Measurements from ENCODE around the gene MVK.

Gene MVK

DNA sequence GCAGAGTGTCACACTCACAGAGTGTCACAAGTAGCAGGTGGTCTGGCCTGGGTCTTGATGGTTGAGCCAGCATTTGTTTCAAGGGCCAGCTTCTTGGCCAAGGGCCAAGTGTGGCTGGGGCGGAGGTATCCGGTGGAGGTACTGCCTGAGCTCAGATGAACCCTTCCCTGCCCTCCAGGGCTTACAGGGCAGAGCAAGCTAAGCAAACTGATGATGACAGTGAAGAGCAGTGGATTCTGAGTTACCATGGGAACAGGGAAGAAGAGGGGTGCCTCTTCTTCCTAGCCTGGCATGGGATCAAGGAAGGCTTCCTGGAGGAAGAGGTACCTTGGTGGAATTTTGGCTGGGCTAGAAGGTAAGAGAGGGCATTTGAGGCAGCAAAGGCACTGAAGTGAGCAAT is 35.7 kb downstream of the MVK start:
- H3K9me3 Mint-ChIP-seq: no peaks in the 10 kb centered on the region
- H3K4me3 Mint-ChIP-seq: no peak overlapping the region
- H3K27me3 Mint-ChIP-seq (ENCODE audit: low read depth): peaks cover 40% of the 10 kb centered on the region
- no peak overlapping the region for H3K27ac Mint-ChIP-seq
- no peaks in the 10 kb centered on the region for H3K36me3 Mint-ChIP-seq (ENCODE audit: low read depth)
- H3K4me1 Mint-ChIP-seq (ENCODE audit: low read depth): no peaks in the 10 kb centered on the region

GRCh38 chr12:109610523-109610922 is 36.9 kb downstream of the MVK start:
- no peaks in the 10 kb centered on the region for H3K9me3 Mint-ChIP-seq
- no peak overlapping the region for H3K27ac Mint-ChIP-seq
- H3K4me3 Mint-ChIP-seq: no peak overlapping the region
- no peaks in the 10 kb centered on the region for H3K36me3 Mint-ChIP-seq (ENCODE audit: low read depth)
- H3K27me3 Mint-ChIP-seq (ENCODE audit: low read depth): peaks cover 37% of the 10 kb centered on the region
- no peaks in the 10 kb centered on the region for H3K4me1 Mint-ChIP-seq (ENCODE audit: low read depth)

DNA sequence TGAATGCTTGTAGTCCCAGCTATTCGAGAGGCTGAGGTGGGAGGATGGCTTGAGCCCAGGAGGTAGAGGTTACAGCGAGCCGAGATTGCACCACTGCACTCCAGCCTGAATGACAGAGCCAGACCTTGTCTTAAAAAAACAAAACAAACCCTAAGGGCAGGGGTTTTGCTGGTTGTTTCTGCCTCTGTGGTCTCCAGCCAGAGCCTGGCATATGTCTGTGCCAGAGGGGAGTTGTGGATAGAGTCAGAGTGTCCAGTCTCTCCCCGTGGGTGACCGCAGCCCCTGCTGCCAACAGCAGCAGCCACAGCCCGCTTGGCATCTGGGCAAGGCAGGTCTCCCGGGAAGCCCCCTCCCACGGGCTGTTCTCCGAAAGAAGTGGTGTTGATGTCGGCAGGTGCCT is 37.6 kb downstream of the MVK start:
- no peak overlapping the region for H3K4me3 Mint-ChIP-seq
- no peaks in the 10 kb centered on the region for H3K4me1 Mint-ChIP-seq (ENCODE audit: low read depth)
- H3K27me3 Mint-ChIP-seq (ENCODE audit: low read depth): peaks cover 38% of the 10 kb centered on the region
- no peaks in the 10 kb centered on the region for H3K9me3 Mint-ChIP-seq
- no peaks in the 10 kb centered on the region for H3K36me3 Mint-ChIP-seq (ENCODE audit: low read depth)
- no peak overlapping the region for H3K27ac Mint-ChIP-seq

DNA sequence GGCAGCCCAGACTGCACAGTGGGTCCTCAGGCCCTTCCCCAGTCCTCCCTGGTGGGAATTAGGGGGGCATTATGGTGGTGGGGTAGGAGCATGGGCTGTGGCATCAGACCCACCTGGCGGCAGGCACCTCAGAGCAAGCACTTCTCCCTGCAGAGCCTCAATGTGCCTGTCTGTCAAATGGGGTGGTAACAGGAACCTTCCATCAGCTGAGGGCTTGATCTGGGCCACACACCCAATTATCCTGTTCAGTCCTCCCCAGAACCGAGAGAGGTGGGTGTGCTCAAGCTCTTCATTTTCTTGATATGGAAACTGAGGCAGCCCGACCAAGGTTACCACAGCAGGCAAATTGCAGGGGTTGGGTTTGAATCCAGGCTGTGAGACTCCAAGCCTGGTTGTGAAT is 38.4 kb downstream of the MVK start:
- Mint-ChIP-seq H3K9me3 (no peaks in the 10 kb centered on the region), H3K4me1 (ENCODE audit: low read depth) (no peaks in the 10 kb centered on the region), H3K27me3 (ENCODE audit: low read depth) (peaks cover 39% of the 10 kb centered on the region), H3K36me3 (ENCODE audit: low read depth) (no peaks in the 10 kb centered on the region), H3K4me3 (no peak overlapping the region), H3K27ac (no peak overlapping the region)

- Mint-ChIP-seq H3K36me3 (ENCODE audit: low read depth) (no peaks in the 10 kb centered on the region), H3K27me3 (ENCODE audit: low read depth) (peaks cover 31% of the 10 kb centered on the region), H3K4me1 (ENCODE audit: low read depth) (no peaks in the 10 kb centered on the region), H3K4me3 (no peak overlapping the region), H3K9me3 (no peaks in the 10 kb centered on the region), H3K27ac (no peak overlapping the region)
These were observed 39.4 kb downstream of the MVK start for GRCh38 chr12:109612975-109613502.

GRCh38 chr12:109613649-109614455 is 40.3 kb downstream of the MVK start:
- Mint-ChIP-seq H3K4me1 (ENCODE audit: low read depth) (no peaks in the 10 kb centered on the region), H3K4me3 (no peak overlapping the region), H3K9me3 (no peaks in the 10 kb centered on the region), H3K27me3 (ENCODE audit: low read depth) (peaks cover 25% of the 10 kb centered on the region), H3K27ac (no peak overlapping the region), H3K36me3 (ENCODE audit: low read depth) (no peaks in the 10 kb centered on the region)

GRCh38 chr12:109615556-109616229 is 42.1 kb downstream of the MVK start:
- no peak overlapping the region for H3K27ac Mint-ChIP-seq
- peaks cover 17% of the 10 kb centered on the region for H3K27me3 Mint-ChIP-seq (ENCODE audit: low read depth)
- no peaks in the 10 kb centered on the region for H3K4me1 Mint-ChIP-seq (ENCODE audit: low read depth)
- H3K9me3 Mint-ChIP-seq: no peaks in the 10 kb centered on the region
- H3K36me3 Mint-ChIP-seq (ENCODE audit: low read depth): no peaks in the 10 kb centered on the region
- H3K4me3 Mint-ChIP-seq: no peak overlapping the region

- H3K27me3 Mint-ChIP-seq (ENCODE audit: low read depth): peaks cover 31% of the 10 kb centered on the region
- H3K36me3 Mint-ChIP-seq (ENCODE audit: low read depth): no peaks in the 10 kb centered on the region
- H3K27ac Mint-ChIP-seq: no peak overlapping the region
- H3K9me3 Mint-ChIP-seq: no peaks in the 10 kb centered on the region
- H3K4me1 Mint-ChIP-seq (ENCODE audit: low read depth): no peaks in the 10 kb centered on the region
- no peak overlapping the region for H3K4me3 Mint-ChIP-seq
These were observed 43.9 kb downstream of the MVK start for GRCh38 chr12:109617491-109617890.

- Mint-ChIP-seq H3K27me3 (ENCODE audit: low read depth) (peaks cover 37% of the 10 kb centered on the region), H3K4me1 (ENCODE audit: low read depth) (no peaks in the 10 kb centered on the region), H3K9me3 (no peaks in the 10 kb centered on the region), H3K4me3 (no peak overlapping the region), H3K36me3 (ENCODE audit: low read depth) (no peaks in the 10 kb centered on the region), H3K27ac (no peak overlapping the region)
These were observed 44.5 kb downstream of the MVK start for GRCh38 chr12:109618082-109618481.

GRCh38 chr12:109619002-109619604 is 45.5 kb downstream of the MVK start:
- Mint-ChIP-seq H3K36me3 (ENCODE audit: low read depth) (no peaks in the 10 kb centered on the region), H3K27me3 (ENCODE audit: low read depth) (peaks cover 33% of the 10 kb centered on the region), H3K4me3 (no peak overlapping the region), H3K9me3 (no peaks in the 10 kb centered on the region), H3K27ac (no peak overlapping the region), H3K4me1 (ENCODE audit: low read depth) (no peaks in the 10 kb centered on the region)

GRCh38 chr12:109621211-109621694 is 47.7 kb downstream of the MVK start:
- Mint-ChIP-seq H3K4me1 (ENCODE audit: low read depth) (no peaks in the 10 kb centered on the region), H3K27ac (no peak overlapping the region), H3K4me3 (no peak overlapping the region), H3K9me3 (no peaks in the 10 kb centered on the region), H3K36me3 (ENCODE audit: low read depth) (no peaks in the 10 kb centered on the region), H3K27me3 (ENCODE audit: low read depth) (peaks cover 24% of the 10 kb centered on the region)

DNA sequence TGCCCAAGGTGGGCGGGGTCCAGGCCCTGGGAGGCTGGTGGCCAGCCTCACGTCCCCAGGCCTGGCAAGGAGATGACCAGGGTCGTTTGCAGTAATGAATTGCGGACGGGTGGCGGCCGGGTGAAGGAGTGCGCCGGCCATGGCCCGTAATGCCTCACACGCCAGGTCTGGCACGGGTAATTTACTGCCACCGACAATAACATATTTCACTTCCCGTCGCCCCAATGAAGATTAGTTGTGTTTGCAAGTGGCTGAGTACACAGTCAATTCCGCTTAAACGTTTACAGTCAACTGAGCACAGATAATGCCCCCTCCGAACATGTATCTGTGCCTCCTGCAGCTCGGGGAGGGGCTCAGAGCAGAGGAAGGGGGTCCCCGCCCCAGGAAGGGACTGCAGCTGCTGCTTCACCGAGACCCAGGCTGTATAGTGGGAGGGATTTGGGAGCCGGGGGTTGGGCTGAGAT is 48.3 kb downstream of the MVK start:
- H3K27me3 Mint-ChIP-seq (ENCODE audit: low read depth): peaks cover 23% of the 10 kb centered on the region
- H3K27ac Mint-ChIP-seq: no peak overlapping the region
- H3K36me3 Mint-ChIP-seq (ENCODE audit: low read depth): no peaks in the 10 kb centered on the region
- no peaks in the 10 kb centered on the region for H3K4me1 Mint-ChIP-seq (ENCODE audit: low read depth)
- H3K9me3 Mint-ChIP-seq: no peaks in the 10 kb centered on the region
- H3K4me3 Mint-ChIP-seq: no peak overlapping the region

- no peak overlapping the region for H3K4me3 Mint-ChIP-seq
- peaks cover 31% of the 10 kb centered on the region for H3K27me3 Mint-ChIP-seq (ENCODE audit: low read depth)
- no peaks in the 10 kb centered on the region for H3K36me3 Mint-ChIP-seq (ENCODE audit: low read depth)
- peaks cover 2% of the 10 kb centered on the region for H3K4me1 Mint-ChIP-seq (ENCODE audit: low read depth)
- H3K27ac Mint-ChIP-seq: no peak overlapping the region
- H3K9me3 Mint-ChIP-seq: no peaks in the 10 kb centered on the region
These were observed 50.9 kb downstream of the MVK start for GRCh38 chr12:109624467-109624866.

DNA sequence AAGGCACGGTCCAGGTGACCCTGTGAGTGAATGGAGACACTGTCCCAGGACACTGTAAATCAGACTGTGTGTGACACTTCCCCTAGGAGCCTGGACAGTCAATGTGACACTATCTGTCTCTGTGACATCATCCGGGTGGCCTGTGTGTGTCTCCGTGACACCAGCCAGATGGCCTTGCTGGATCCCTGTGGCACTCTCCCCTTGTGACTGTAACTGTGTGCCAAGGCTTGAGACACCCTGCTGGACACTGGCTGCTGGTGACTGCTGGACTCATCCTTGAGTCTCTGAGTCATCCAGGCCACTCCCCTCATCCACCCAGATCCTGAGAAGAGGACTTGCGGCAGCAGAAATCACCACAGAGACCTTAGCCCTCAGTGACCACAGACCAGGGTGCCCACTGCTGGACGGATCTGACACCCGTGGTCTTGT is 51.6 kb downstream of the MVK start:
- Mint-ChIP-seq H3K4me1 (ENCODE audit: low read depth) (peaks cover 2% of the 10 kb centered on the region), H3K36me3 (ENCODE audit: low read depth) (no peaks in the 10 kb centered on the region), H3K4me3 (no peak overlapping the region), H3K27me3 (ENCODE audit: low read depth) (peaks cover 33% of the 10 kb centered on the region), H3K27ac (no peak overlapping the region), H3K9me3 (no peaks in the 10 kb centered on the region)

Measured in T-helper 1 cell treated with Interleukin-12 subunit alpha and Interleukin-12 subunit beta and Interleukin-4 antibody, amounts not matched to agents 30 μg/mL and 1 μg/mL, for 36 hours (primary cell).